B cell (primary cell): Measurements from ENCODE around the gene FAM118B. TPM values are rescaled to one million over a fixed set of nuclear protein-coding genes. Genes with fewer than 3 reads are reported as not detected.

ENCODE experiments used
- ATAC-seq: fragments of 200-7000 bp; cut with Tn5 transposase; one replicate; pipeline ENCODE4 v1.10.0; 2021; ENCODE audit warnings: low read depth, mild to moderate bottlenecking, moderate number of reproducible peaks, moderate library complexity
- CTCF ChIA-PET: fragments of 350-600 bp; sonication (Branson Sonifier 250); formaldehyde crosslinking; loops from one replicate; lab custom pipeline; 2021; ENCODE audit warnings: antibody characterized with exemption, inconsistent platforms; lab: Charles Lee
- POLR2A ChIA-PET: fragments of 350-600 bp; sonication (Branson Sonifier 250); formaldehyde crosslinking; loops from one replicate; lab custom pipeline; 2021; ENCODE audit warnings: antibody characterized with exemption; lab: Charles Lee
- DNase-seq: peaks from one replicate; pipeline ENCODE4 v3.0.0; 2013
- H2AFZ ChIP-seq: 2 replicates; pipeline ENCODE4 v1.6.1; 2012; ENCODE audit warnings: mild to moderate bottlenecking, low read depth, low read length; ENCODE audit not compliant: insufficient read depth, poor library complexity, severe bottlenecking
- H3K27ac ChIP-seq, 2 donors: 1 replicate in 1 of 2; 2 replicates in 1 of 2; pipeline ENCODE4 v1.5.1; 2012 to 2013; ENCODE audit warnings: low read length in 2 of 2, mild to moderate bottlenecking in 2 of 2, moderate library complexity in 1 of 2
- H3K27me3 ChIP-seq, 4 experiments: fragments of 200-600 bp in 1 of 4; sonication (generic) in 1 of 4; replicated peaks in 1 of 4; 1 replicate in 2 of 4; 2 replicates in 2 of 4; pipeline versions ENCODE4 v1.6.1 to v1.7.0; 2013 to 2016; ENCODE audit warnings: low read length in 3 of 4, mild to moderate bottlenecking in 2 of 4, mixed read lengths in 1 of 4, moderate library complexity in 1 of 4; ENCODE audit not compliant: insufficient read depth in 4 of 4, control insufficient read depth in 3 of 4; ENCODE audit errors: control extremely low read depth in 1 of 4
- H3K36me3 ChIP-seq, 2 experiments: replicated peaks in 1 of 2; 1 replicate in 1 of 2; 2 replicates in 1 of 2; pipeline versions ENCODE4 v1.6.1 to v1.7.1; 2013; ENCODE audit warnings: low read length in 1 of 2; ENCODE audit not compliant: insufficient read depth in 2 of 2, control insufficient read depth in 1 of 2; ENCODE audit errors: control extremely low read depth in 1 of 2, extremely low read depth in 1 of 2
- H3K4me1 ChIP-seq, 2 donors: fragments of 200-600 bp in 1 of 2; sonication (generic) in 1 of 2; 1 replicate in 1 of 2; 2 replicates in 1 of 2; pipeline versions ENCODE4 v1.5.1 to v1.6.1; 2013 to 2017; ENCODE audit warnings: low read length in 2 of 2; ENCODE audit not compliant: control insufficient read depth in 2 of 2, insufficient read depth in 2 of 2
- H3K4me2 ChIP-seq: replicated peaks from 2 replicates; pipeline ENCODE3; 2012; ENCODE audit warnings: mild to moderate bottlenecking, low read depth, low read length; ENCODE audit not compliant: poor library complexity, severe bottlenecking
- H3K4me3 ChIP-seq, 5 experiments: fragments of 200-600 bp in 1 of 5; sonication (generic) in 1 of 5; 1 replicate in 3 of 5; 2 replicates in 2 of 5; pipeline versions ENCODE4 v1.5.1 to v1.7.0; 2011 to 2016; ENCODE audit warnings: low read length in 4 of 5, mild to moderate bottlenecking in 4 of 5, low read depth in 2 of 5, control low read depth in 1 of 5, moderate library complexity in 1 of 5; ENCODE audit not compliant: insufficient read depth in 1 of 5; ENCODE audit errors: control extremely low read depth in 1 of 5, extremely low read depth in 1 of 5
- H3K79me2 ChIP-seq: fragments of 200-600 bp; sonication (generic); one replicate; pipeline ENCODE4 v1.6.0; 2016; ENCODE audit warnings: low read length; ENCODE audit not compliant: control insufficient read depth, insufficient read depth
- H3K9ac ChIP-seq: fragments of 200-600 bp; sonication (generic); 2 replicates; pipeline ENCODE4 v1.6.1; 2017; ENCODE audit warnings: mild to moderate bottlenecking, low read length, moderate library complexity
- H3K9me3 ChIP-seq, 3 donors: one replicate each; pipeline versions ENCODE4 v1.6.1 to v1.7.1; 2013; ENCODE audit warnings: low read length in 2 of 3; ENCODE audit not compliant: control insufficient read depth in 2 of 3, insufficient read depth in 1 of 3; ENCODE audit errors: control extremely low read depth in 1 of 3
- H4K20me1 ChIP-seq: 2 replicates; pipeline ENCODE4 v1.6.0; 2012; ENCODE audit warnings: mild to moderate bottlenecking, low read length; ENCODE audit not compliant: insufficient read depth, control insufficient read depth, poor library complexity, severe bottlenecking
- H3K27ac Mint-ChIP-seq: one replicate; pipeline ENCODE4 v1.8.0; 2021; ENCODE audit warnings: mixed read lengths
- H3K27me3 Mint-ChIP-seq: one replicate; pipeline ENCODE4 v1.8.0; 2021; ENCODE audit warnings: mixed read lengths
- H3K4me1 Mint-ChIP-seq: one replicate; pipeline ENCODE4 v1.8.0; 2021; ENCODE audit warnings: mixed read lengths
- H3K4me3 Mint-ChIP-seq: one replicate; pipeline ENCODE4 v1.8.0; 2021; ENCODE audit warnings: mixed read lengths
- H3K9me3 Mint-ChIP-seq: one replicate; pipeline ENCODE4 v1.8.0; 2022; ENCODE audit warnings: mixed read lengths; ENCODE audit not compliant: insufficient read depth
- EZH2 ChIP-seq: IDR thresholded peaks from 2 replicates; pipeline ENCODE4 v1.6.1; 2012; ENCODE audit warnings: borderline replicate concordance, low read depth, mild to moderate bottlenecking, moderate library complexity, low read length; ENCODE audit not compliant: insufficient read depth, poor library complexity, severe bottlenecking
- WGBS: methylation state at CpG from one replicate; pipeline ENCODE4 v1.1.5; 2013; ENCODE audit warnings: missing lambda C conversion rate; ENCODE audit not compliant: insufficient coverage; 5-methylcytosine and 5-hydroxymethylcytosine counted together
- intact Hi-C: fragments of 100-400 bp; cut with micrococcal nuclease; formaldehyde crosslinking; loops from one replicate; pipeline ENCODE4 v1.10.0; 2022
- polyA plus RNA-seq: library from polyadenylated mRNA; depleted of rRNA; stranded (reverse); fragments of >200 nt; gene quantifications from 2 replicates; pipeline ENCODE4 v1.2.3, GENCODE V29; 2012
- total RNA-seq, 2 donors: library from RNA; stranded (reverse); fragments of 120-200 nt in 1 of 2; gene quantifications; 1 replicate in 1 of 2; 2 replicates in 1 of 2; pipeline versions ENCODE4 v1.2.3 to v1.2.4, GENCODE V29; 2013 to 2022
- TF ChIP-seq, protein P1 (sequence below): fragments of 200-600 bp; IDR thresholded peaks from one replicate; pipeline ENCODE4 v1.8.0; 2022; ENCODE audit warnings: antibody characterized with exemption, mild to moderate bottlenecking

Gene FAM118B
- total and polyA plus RNA-seq, 2 donors (not counting 1 experiment from before 2014, with no cell fraction given) = 7.3 to 14.1 TPM

- TF ChIP-seq, protein P1, sequence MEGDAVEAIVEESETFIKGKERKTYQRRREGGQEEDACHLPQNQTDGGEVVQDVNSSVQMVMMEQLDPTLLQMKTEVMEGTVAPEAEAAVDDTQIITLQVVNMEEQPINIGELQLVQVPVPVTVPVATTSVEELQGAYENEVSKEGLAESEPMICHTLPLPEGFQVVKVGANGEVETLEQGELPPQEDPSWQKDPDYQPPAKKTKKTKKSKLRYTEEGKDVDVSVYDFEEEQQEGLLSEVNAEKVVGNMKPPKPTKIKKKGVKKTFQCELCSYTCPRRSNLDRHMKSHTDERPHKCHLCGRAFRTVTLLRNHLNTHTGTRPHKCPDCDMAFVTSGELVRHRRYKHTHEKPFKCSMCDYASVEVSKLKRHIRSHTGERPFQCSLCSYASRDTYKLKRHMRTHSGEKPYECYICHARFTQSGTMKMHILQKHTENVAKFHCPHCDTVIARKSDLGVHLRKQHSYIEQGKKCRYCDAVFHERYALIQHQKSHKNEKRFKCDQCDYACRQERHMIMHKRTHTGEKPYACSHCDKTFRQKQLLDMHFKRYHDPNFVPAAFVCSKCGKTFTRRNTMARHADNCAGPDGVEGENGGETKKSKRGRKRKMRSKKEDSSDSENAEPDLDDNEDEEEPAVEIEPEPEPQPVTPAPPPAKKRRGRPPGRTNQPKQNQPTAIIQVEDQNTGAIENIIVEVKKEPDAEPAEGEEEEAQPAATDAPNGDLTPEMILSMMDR = no peak
- ChIA-PET CTCF (no interaction called here), POLR2A (interaction anchor here (0.6 to 0.7 kb wide), 2 partner anchors 54 to 255 kb away, joined by 4 to 5 read pairs; no protein-coding TSS in a partner anchor)
- H3K4me3 ChIP-seq = no peak overlapping the region
- H3K27ac Mint-ChIP-seq = no peak overlapping the region
- peaks cover 29 to 30% of the 10 kb centered on the region in 2 donors for H3K4me1 ChIP-seq
- no peak overlapping the region for H3K4me3 Mint-ChIP-seq
- H2AFZ ChIP-seq = no peak overlapping the region
- peaks cover 0 to 6% of the 10 kb centered on the region in 2 experiments for H3K36me3 ChIP-seq
- H4K20me1 ChIP-seq = peaks cover 8% of the 10 kb centered on the region
- H3K4me2 ChIP-seq = no peak overlapping the region
- H3K9ac ChIP-seq = no peak overlapping the region
- no peaks in the 10 kb centered on the region for H3K9me3 Mint-ChIP-seq
- peaks cover 90% of the 10 kb centered on the region for H3K79me2 ChIP-seq
- H3K27ac ChIP-seq = no peak overlapping the region
- no peak for DNase-seq
- intact Hi-C loops = no loop called here
- H3K9me3 ChIP-seq = no peaks in the 10 kb centered on the region
- no peaks in the 10 kb centered on the region for H3K27me3 ChIP-seq
- H3K27me3 Mint-ChIP-seq = no peaks in the 10 kb centered on the region
- H3K4me1 Mint-ChIP-seq = peaks cover 45% of the 10 kb centered on the region
- no peak for ATAC-seq
- WGBS = no CpG with 5 or more reads among the region's 2 CpGs
These were observed 2.9 kb downstream of the FAM118B start for GRCh38 chr11:126214441-126214840.

- H3K9me3 Mint-ChIP-seq = no peaks in the 10 kb centered on the region
- no peaks in the 10 kb centered on the region for H3K27me3 Mint-ChIP-seq
- H3K4me1 Mint-ChIP-seq = peaks cover 45% of the 10 kb centered on the region
- Histone ChIP-seq H3K4me2 (no peak overlapping the region), H3K4me1 (peaks cover 29 to 30% of the 10 kb centered on the region in 2 donors), H3K27me3 (no peaks in the 10 kb centered on the region), H3K9ac (no peak overlapping the region), H3K9me3 (no peaks in the 10 kb centered on the region), H4K20me1 (peaks cover 8% of the 10 kb centered on the region), H3K4me3 (no peak overlapping the region), H3K27ac (no peak overlapping the region), H3K79me2 (peaks cover 89% of the 10 kb centered on the region), H2AFZ (no peak overlapping the region), H3K36me3 (peaks cover 0 to 2% of the 10 kb centered on the region in 2 experiments)
- no peak overlapping the region for H3K4me3 Mint-ChIP-seq
- ChIA-PET POLR2A (interaction anchor here (0.6 to 0.7 kb wide), 2 partner anchors 54 to 256 kb away, joined by 4 to 5 read pairs; no protein-coding TSS in a partner anchor), CTCF (no interaction called here)
- intact Hi-C loops = no loop called here
- TF ChIP-seq EZH2 = no peak
- TF ChIP-seq, protein P1 = no peak
- 41% methylated on average over 4 of the region's 6 CpGs for WGBS
- DNase-seq (no peak), ATAC-seq (no peak)
- H3K27ac Mint-ChIP-seq = no peak overlapping the region
These were observed 3.3 kb downstream of the FAM118B start for GRCh38 chr11:126214841-126215240.
